DOHH2 (cell line): ENCODE measurements around the gene WDR70.

ENCODE experiments used
- CTCF ChIP-seq: fragments of 200-600 bp; sonication (generic); IDR thresholded peaks from one replicate; pipeline ENCODE4 v1.5.1; 2014; ENCODE audit warnings: antibody characterized with exemption, mild to moderate bottlenecking, low read depth, low read length; ENCODE audit not compliant: poor library complexity, severe bottlenecking
- EZH2phosphoT487 ChIP-seq: fragments of 200-600 bp; sonication (generic); IDR thresholded peaks from 2 replicates; pipeline ENCODE4 v1.6.1; 2017; ENCODE audit warnings: borderline replicate concordance, mild to moderate bottlenecking, antibody characterized with exemption, low read length, moderate library complexity, mixed read lengths

GRCh38 chr5:37517686-37518085 is 138.6 kb downstream of the WDR70 start:
- TF ChIP-seq CTCF (no peak), EZH2phosphoT487 (no peak)
